ENCODE data around the gene MYOM1.

The MYOM1 gene

GRCh38 chr18:3233433-3234168 is 13.8 kb upstream of the MYOM1 start:
- Histone ChIP-seq H3K27ac (no peak overlapping the region), H4K20me1 (ENCODE audit: insufficient read depth) (no peaks in the 10 kb centered on the region), H3K4me1 (ENCODE audit: low read depth, poor library complexity, severe bottlenecking) (no peaks in the 10 kb centered on the region), H3K27me3 (ENCODE audit: insufficient read depth, low read depth) (no peaks in the 10 kb centered on the region), H3K9ac (no peak overlapping the region), H3K36me3 (ENCODE audit: insufficient read depth) (no peaks in the 10 kb centered on the region), H3K4me2 (no peak overlapping the region), H2AFZ (ENCODE audit: low read depth) (no peak overlapping the region), H3K79me2 (ENCODE audit: insufficient read depth, low read depth) (no peaks in the 10 kb centered on the region), H3K4me3 (IDR thresholded peaks at IDR 0.05; ENCODE audit: insufficient read depth, low read depth, low read length) (no peak overlapping the region)
- TF ChIP-seq CTCF (conservative IDR thresholded peaks at IDR 0.05; ENCODE audit: low read depth, low read length) = no peak

- Histone ChIP-seq H3K36me3 (ENCODE audit: insufficient read depth) (no peaks in the 10 kb centered on the region), H2AFZ (ENCODE audit: low read depth) (no peak overlapping the region), H3K27me3 (ENCODE audit: insufficient read depth, low read depth) (no peaks in the 10 kb centered on the region), H3K4me2 (no peak overlapping the region), H3K4me3 (IDR thresholded peaks at IDR 0.05; ENCODE audit: insufficient read depth, low read depth, low read length) (no peak overlapping the region), H3K27ac (no peak overlapping the region), H3K9ac (no peak overlapping the region), H3K4me1 (ENCODE audit: low read depth, poor library complexity, severe bottlenecking) (no peaks in the 10 kb centered on the region), H4K20me1 (ENCODE audit: insufficient read depth) (no peaks in the 10 kb centered on the region), H3K79me2 (ENCODE audit: insufficient read depth, low read depth) (no peaks in the 10 kb centered on the region)
- no peak for TF ChIP-seq CTCF (conservative IDR thresholded peaks at IDR 0.05; ENCODE audit: low read depth, low read length)
Observed at GRCh38 chr18:3233004-3233403, 13.2 kb upstream of the MYOM1 start.

- Histone ChIP-seq H3K4me3 (IDR thresholded peaks at IDR 0.05; ENCODE audit: insufficient read depth, low read depth, low read length) (no peak overlapping the region), H3K4me1 (ENCODE audit: low read depth, poor library complexity, severe bottlenecking) (no peaks in the 10 kb centered on the region), H3K4me2 (no peak overlapping the region), H2AFZ (ENCODE audit: low read depth) (no peak overlapping the region), H3K27me3 (ENCODE audit: insufficient read depth, low read depth) (no peaks in the 10 kb centered on the region), H3K9ac (no peak overlapping the region), H3K36me3 (ENCODE audit: insufficient read depth) (no peaks in the 10 kb centered on the region), H4K20me1 (ENCODE audit: insufficient read depth) (no peaks in the 10 kb centered on the region), H3K79me2 (ENCODE audit: insufficient read depth, low read depth) (no peaks in the 10 kb centered on the region), H3K27ac (no peak overlapping the region)
- no peak for TF ChIP-seq CTCF (conservative IDR thresholded peaks at IDR 0.05; ENCODE audit: low read depth, low read length)
Observed at GRCh38 chr18:3230401-3231334, 10.9 kb upstream of the MYOM1 start.

DNA sequence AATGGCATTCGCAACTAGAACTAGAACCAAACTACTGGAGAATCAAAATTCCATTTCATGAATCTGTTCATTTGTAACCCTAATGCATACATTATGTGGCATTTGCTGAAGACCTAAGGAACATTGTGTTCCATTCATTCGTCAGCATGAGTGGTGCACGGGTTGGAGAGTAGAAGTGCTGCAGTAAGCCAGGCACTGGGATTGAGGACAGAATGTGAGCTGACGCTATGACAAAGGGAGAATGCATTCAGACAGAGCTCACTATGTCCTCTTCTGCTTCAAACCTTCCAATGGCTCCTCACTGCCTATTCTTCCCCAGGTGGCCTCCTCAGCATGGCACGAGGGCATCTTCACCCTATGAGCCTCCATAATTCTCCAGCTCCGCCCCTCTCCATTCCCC is 6.3 kb upstream of the MYOM1 start:
- no peaks in the 10 kb centered on the region for H3K36me3 ChIP-seq (ENCODE audit: insufficient read depth)
- no peaks in the 10 kb centered on the region for H4K20me1 ChIP-seq (ENCODE audit: insufficient read depth)
- no peaks in the 10 kb centered on the region for H3K27me3 ChIP-seq (ENCODE audit: insufficient read depth, low read depth)
- H3K27ac ChIP-seq = no peak overlapping the region
- H3K4me1 ChIP-seq (ENCODE audit: low read depth, poor library complexity, severe bottlenecking) = no peaks in the 10 kb centered on the region
- no peak for TF ChIP-seq CTCF (conservative IDR thresholded peaks at IDR 0.05; ENCODE audit: low read depth, low read length)
- no peak overlapping the region for H3K9ac ChIP-seq
- H2AFZ ChIP-seq (ENCODE audit: low read depth) = no peak overlapping the region
- no peak overlapping the region for H3K4me3 ChIP-seq (IDR thresholded peaks at IDR 0.05; ENCODE audit: insufficient read depth, low read depth, low read length)
- no peak overlapping the region for H3K4me2 ChIP-seq
- H3K79me2 ChIP-seq (ENCODE audit: insufficient read depth, low read depth) = no peaks in the 10 kb centered on the region

All from KMS-11 (cell line).